Caco-2 (cell line): Measurements from ENCODE around the gene AMACR. TPM values are rescaled to one million over a fixed set of nuclear protein-coding genes. Genes with fewer than 3 reads are reported as not detected.

Experiments
- BruUV-seq: library from RNA; stranded (reverse); fragments of 400-500 nt; replicated peaks from 2 replicates; lab custom pipeline; 2021; lab: Mats Ljungman, UMichigan
- CTCF ChIA-PET: fragments of 300-600 bp; sonication (Branson Sonifier 250); formaldehyde crosslinking; loops from one replicate; lab custom pipeline; 2022; ENCODE audit warnings: antibody characterized with exemption; lab: Charles Lee
- POLR2A ChIA-PET: fragments of 300-600 bp; sonication (Branson Sonifier 250); formaldehyde crosslinking; loops from one replicate; lab custom pipeline; 2022; ENCODE audit warnings: antibody characterized with exemption; lab: Charles Lee
- DNase-seq, 2 experiments: peaks; one replicate each; pipeline versions ENCODE4 v3.0.0 to v3.0.0-alpha.2; 2020 to 2022
- H3K27me3 ChIP-seq: replicated peaks from 2 replicates; pipeline ENCODE4 v1.6.0; 2011; ENCODE audit warnings: low read length; ENCODE audit not compliant: control insufficient read depth, insufficient read depth
- H3K36me3 ChIP-seq: 2 replicates; pipeline ENCODE4 v1.5.1; 2011; ENCODE audit warnings: low read length; ENCODE audit not compliant: control insufficient read depth, insufficient read depth
- H3K4me1 ChIP-seq: fragments of 250-450 bp; sonication (Bioruptor Pico); 2 replicates; pipeline ENCODE4 v1.5.1; 2020; ENCODE audit warnings: mild to moderate bottlenecking
- H3K4me3 ChIP-seq: 2 replicates; pipeline ENCODE4 v1.5.1; 2011; ENCODE audit warnings: low read depth, mild to moderate bottlenecking, control low read depth, low read length
- H3K9me3 ChIP-seq: fragments of 250-450 bp; sonication (Bioruptor Pico); 2 replicates; pipeline ENCODE4 v1.5.1; 2020; ENCODE audit warnings: mild to moderate bottlenecking, moderate library complexity
- H3K27ac Mint-ChIP-seq: one replicate; pipeline ENCODE4 v1.8.0; 2022; ENCODE audit warnings: mixed read lengths; ENCODE audit not compliant: unreplicated experiment
- H3K27me3 Mint-ChIP-seq: one replicate; pipeline ENCODE4 v1.8.0; 2022; ENCODE audit warnings: mixed read lengths; ENCODE audit not compliant: insufficient read depth, unreplicated experiment
- H3K36me3 Mint-ChIP-seq: one replicate; pipeline ENCODE4 v1.8.0; 2022; ENCODE audit warnings: mild to moderate bottlenecking, mixed read lengths; ENCODE audit not compliant: insufficient read depth, unreplicated experiment
- H3K4me1 Mint-ChIP-seq: one replicate; pipeline ENCODE4 v1.8.0; 2022; ENCODE audit warnings: low read depth, mixed read lengths; ENCODE audit not compliant: unreplicated experiment
- H3K4me3 Mint-ChIP-seq: one replicate; pipeline ENCODE4 v1.8.0; 2022; ENCODE audit warnings: mild to moderate bottlenecking, moderate library complexity, mixed read lengths; ENCODE audit not compliant: unreplicated experiment
- H3K9me3 Mint-ChIP-seq: one replicate; pipeline ENCODE4 v1.8.0; 2022; ENCODE audit warnings: mixed read lengths; ENCODE audit not compliant: unreplicated experiment
- CTCF ChIP-seq, 2 experiments: fragments of 200-600 bp in 1 of 2; IDR thresholded peaks; 1 replicate in 1 of 2; 2 replicates in 1 of 2; pipeline versions ENCODE4 v1.5.1 to v1.8.0; 2011 to 2022; ENCODE audit warnings: antibody characterized with exemption in 1 of 2, control low read depth in 1 of 2, inconsistent platforms in 1 of 2, low read depth in 1 of 2, low read length in 1 of 2, mild to moderate bottlenecking in 1 of 2, moderate library complexity in 1 of 2; ENCODE audit not compliant: insufficient read depth in 1 of 2, severe bottlenecking in 1 of 2, unreplicated experiment in 1 of 2
- intact Hi-C: fragments of 100-400 bp; cut with micrococcal nuclease; formaldehyde crosslinking; loops from one replicate; pipeline ENCODE4 v1.10.0; 2022; ENCODE audit not compliant: unreplicated experiment
- total RNA-seq: library from RNA; stranded (reverse); gene quantifications from 2 replicates; pipeline ENCODE4 v1.2.3, GENCODE V29; 2022

Gene AMACR
- total RNA-seq, 1 experiment from 2014 or later, result 204 TPM

DNA sequence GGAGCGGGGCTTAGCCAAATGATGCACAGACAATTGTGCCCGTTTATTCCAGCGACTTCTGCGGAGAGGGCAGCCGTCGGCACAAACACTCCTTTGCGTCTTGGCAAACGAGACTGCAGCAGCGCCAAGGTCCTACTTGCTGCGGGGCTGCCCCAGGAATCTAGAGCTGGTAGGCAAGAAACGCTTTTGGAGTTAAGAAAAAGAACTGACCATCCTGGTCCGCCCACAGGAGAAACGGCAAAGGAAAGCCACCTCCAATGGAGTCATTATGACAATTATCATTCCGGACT lies 69.4 kb downstream of the AMACR start:
- BruUV-seq, result no TSS peak
- H3K4me3 Mint-ChIP-seq, result no peak overlapping the region
- H3K9me3 ChIP-seq, result no peaks in the 10 kb centered on the region
- no peaks in the 10 kb centered on the region for H3K9me3 Mint-ChIP-seq
- H3K4me1 ChIP-seq, result no peaks in the 10 kb centered on the region
- H3K4me3 ChIP-seq, result no peak overlapping the region
- no peaks in the 10 kb centered on the region for H3K4me1 Mint-ChIP-seq
- H3K27me3 ChIP-seq, result no peaks in the 10 kb centered on the region
- TF ChIP-seq CTCF (IDR thresholded peaks at IDR 0.05; ENCODE audit: insufficient read depth in 1 of 2, low read depth in 1 of 2, low read length in 1 of 2, severe bottlenecking in 1 of 2, unreplicated experiment in 1 of 2), result no peak
- ChIA-PET CTCF (no interaction called here), POLR2A (no interaction called here)
- H3K36me3 ChIP-seq, result no peaks in the 10 kb centered on the region
- DNase-seq, result no peak
- H3K36me3 Mint-ChIP-seq, result no peaks in the 10 kb centered on the region
- H3K27ac Mint-ChIP-seq, result no peak overlapping the region
- intact Hi-C loops, result loop anchor here (10.0 kb wide), 1 partner anchor 204 kb away; no protein-coding TSS in a partner anchor
- H3K27me3 Mint-ChIP-seq, result peaks cover 11% of the 10 kb centered on the region

DNA sequence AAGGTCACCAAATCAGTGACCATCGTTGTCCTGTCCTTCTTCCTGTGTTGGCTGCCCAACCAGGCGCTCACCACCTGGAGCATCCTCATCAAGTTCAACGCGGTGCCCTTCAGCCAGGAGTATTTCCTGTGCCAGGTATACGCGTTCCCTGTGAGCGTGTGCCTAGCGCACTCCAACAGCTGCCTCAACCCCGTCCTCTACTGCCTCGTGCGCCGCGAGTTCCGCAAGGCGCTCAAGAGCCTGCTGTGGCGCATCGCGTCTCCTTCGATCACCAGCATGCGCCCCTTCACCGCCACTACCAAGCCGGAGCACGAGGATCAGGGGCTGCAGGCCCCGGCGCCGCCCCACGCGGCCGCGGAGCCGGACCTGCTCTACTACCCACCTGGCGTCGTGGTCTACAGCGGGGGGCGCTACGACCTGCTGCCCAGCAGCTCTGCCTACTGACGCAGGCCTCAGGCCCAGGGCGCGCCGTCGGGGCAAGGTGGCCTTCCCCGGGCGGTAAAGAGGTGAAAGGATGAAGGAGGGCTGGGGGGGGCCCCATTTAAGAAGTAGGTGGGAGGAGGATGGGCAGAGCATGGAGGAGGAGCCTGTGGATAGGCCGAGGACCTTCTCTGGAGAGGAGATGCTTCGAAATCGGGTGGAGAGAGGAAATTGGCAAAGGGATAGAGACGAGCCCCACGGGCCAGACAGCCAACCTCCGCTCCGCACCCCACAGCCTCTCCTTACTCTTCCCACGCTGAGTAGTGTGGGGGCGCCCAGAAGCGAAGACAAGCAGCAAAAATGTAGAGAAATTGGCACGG lies 69.9 kb downstream of the AMACR start:
- H3K4me3 ChIP-seq, result no peak overlapping the region
- ChIA-PET POLR2A (no interaction called here), CTCF (no interaction called here)
- Mint-ChIP-seq H3K9me3 (no peaks in the 10 kb centered on the region), H3K27me3 (peaks cover 9% of the 10 kb centered on the region), H3K36me3 (no peaks in the 10 kb centered on the region), H3K4me3 (no peak overlapping the region), H3K27ac (no peak overlapping the region), H3K4me1 (no peaks in the 10 kb centered on the region)
- intact Hi-C loops, result loop anchor here (10.0 kb wide), 1 partner anchor 203 kb away; no protein-coding TSS in a partner anchor
- no peaks in the 10 kb centered on the region for H3K36me3 ChIP-seq
- BruUV-seq, result no TSS peak
- no peaks in the 10 kb centered on the region for H3K4me1 ChIP-seq
- no peaks in the 10 kb centered on the region for H3K27me3 ChIP-seq
- DNase-seq, result no peak
- no peaks in the 10 kb centered on the region for H3K9me3 ChIP-seq
- no peak for TF ChIP-seq CTCF (IDR thresholded peaks at IDR 0.05; ENCODE audit: insufficient read depth in 1 of 2, low read depth in 1 of 2, low read length in 1 of 2, severe bottlenecking in 1 of 2, unreplicated experiment in 1 of 2)

DNA sequence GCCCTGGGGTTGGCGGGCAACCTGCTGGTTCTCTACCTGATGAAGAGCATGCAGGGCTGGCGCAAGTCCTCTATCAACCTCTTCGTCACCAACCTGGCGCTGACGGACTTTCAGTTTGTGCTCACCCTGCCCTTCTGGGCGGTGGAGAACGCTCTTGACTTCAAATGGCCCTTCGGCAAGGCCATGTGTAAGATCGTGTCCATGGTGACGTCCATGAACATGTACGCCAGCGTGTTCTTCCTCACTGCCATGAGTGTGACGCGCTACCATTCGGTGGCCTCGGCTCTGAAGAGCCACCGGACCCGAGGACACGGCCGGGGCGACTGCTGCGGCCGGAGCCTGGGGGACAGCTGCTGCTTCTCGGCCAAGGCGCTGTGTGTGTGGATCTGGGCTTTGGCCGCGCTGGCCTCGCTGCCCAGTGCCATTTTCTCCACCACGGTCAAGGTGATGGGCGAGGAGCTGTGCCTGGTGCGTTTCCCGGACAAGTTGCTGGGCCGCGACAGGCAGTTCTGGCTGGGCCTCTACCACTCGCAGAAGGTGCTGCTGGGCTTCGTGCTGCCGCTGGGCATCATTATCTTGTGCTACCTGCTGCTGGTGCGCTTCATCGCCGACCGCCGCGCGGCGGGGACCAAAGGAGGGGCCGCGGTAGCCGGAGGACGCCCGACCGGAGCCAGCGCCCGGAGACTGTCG lies 70.7 kb downstream of the AMACR start:
- no peaks in the 10 kb centered on the region for H3K27me3 ChIP-seq
- DNase-seq, result no peak
- H3K4me3 ChIP-seq, result no peak overlapping the region
- BruUV-seq, result no TSS peak
- Mint-ChIP-seq H3K4me1 (no peaks in the 10 kb centered on the region), H3K4me3 (no peak overlapping the region), H3K36me3 (no peaks in the 10 kb centered on the region), H3K9me3 (no peaks in the 10 kb centered on the region), H3K27me3 (peaks cover 11% of the 10 kb centered on the region), H3K27ac (no peak overlapping the region)
- intact Hi-C loops, result loop anchor here (10.0 kb wide), 1 partner anchor 202 kb away; no protein-coding TSS in a partner anchor
- no peaks in the 10 kb centered on the region for H3K36me3 ChIP-seq
- ChIA-PET POLR2A (no interaction called here), CTCF (no interaction called here)
- TF ChIP-seq CTCF (IDR thresholded peaks at IDR 0.05; ENCODE audit: insufficient read depth in 1 of 2, low read depth in 1 of 2, low read length in 1 of 2, severe bottlenecking in 1 of 2, unreplicated experiment in 1 of 2), result no peak
- H3K4me1 ChIP-seq, result no peaks in the 10 kb centered on the region
- no peaks in the 10 kb centered on the region for H3K9me3 ChIP-seq
